Renal pelvis (tissue), 4 donors: ENCODE data around the gene DNMT3A. TPM values are rescaled to one million over a fixed set of nuclear protein-coding genes. Genes with fewer than 3 reads are reported as not detected.
A peak's percentile ranks its signal among the peaks of the same experiment; 100 is the strongest.
"Not testable (repeated sequence)": the region's sequence is repeated elsewhere in the genome, so short reads cannot be mapped to it uniquely, and the experiment has no call there.

ENCODE experiments used
- DNase-seq: peaks from one replicate; pipeline ENCODE4 v3.0.0-alpha.2; 2013
- polyA plus RNA-seq, 3 donors: library from polyadenylated mRNA; unstranded; fragments of 120-200 nt; gene quantifications; one replicate each; pipeline ENCODE4 v1.2.1, GENCODE V29; 2013; ENCODE audit not compliant: insufficient read length in 3 of 3

Gene DNMT3A
- polyA plus RNA-seq, 3 donors, result 82.8 to 101 (median 95.6) TPM

GRCh38 chr2:25286723-25287483 lies 54.8 kb downstream of the DNMT3A start:
- no peak for DNase-seq

GRCh38 chr2:25286025-25286400 lies 55.7 kb downstream of the DNMT3A start:
- DNase-seq, result no peak

- DNase-seq, result no peak
These were observed 56.3 kb downstream of the DNMT3A start for GRCh38 chr2:25285265-25286024.

GRCh38 chr2:25284756-25285155 lies 57.0 kb downstream of the DNMT3A start:
- no peak for DNase-seq

GRCh38 chr2:25283921-25284320 lies 57.8 kb downstream of the DNMT3A start:
- DNase-seq, result no peak

- DNase-seq, result no peak
These were observed 59.8 kb downstream of the DNMT3A start for GRCh38 chr2:25281941-25282340.

- DNase-seq, result no peak
These were observed 60.2 kb downstream of the DNMT3A start for GRCh38 chr2:25281522-25281921.

GRCh38 chr2:25280051-25280687 lies 61.6 kb downstream of the DNMT3A start:
- no peak for DNase-seq

GRCh38 chr2:25279091-25279651 lies 62.6 kb downstream of the DNMT3A start:
- DNase-seq, result no peak

GRCh38 chr2:25276569-25277465 lies 64.9 kb downstream of the DNMT3A start:
- DNase-seq, result peak; percentile 79

- DNase-seq, result no peak
These were observed 66.2 kb downstream of the DNMT3A start for GRCh38 chr2:25275575-25275965.

GRCh38 chr2:25274868-25275574 lies 66.7 kb downstream of the DNMT3A start:
- DNase-seq, result no peak

GRCh38 chr2:25273985-25274535 lies 67.7 kb downstream of the DNMT3A start:
- DNase-seq, result no peak

- not testable (repeated sequence) for DNase-seq
These were observed 69.0 kb downstream of the DNMT3A start for GRCh38 chr2:25272705-25273104.

GRCh38 chr2:25270061-25270460 lies 71.7 kb downstream of the DNMT3A start:
- no peak for DNase-seq

- no peak for DNase-seq
These were observed 72.5 kb downstream of the DNMT3A start for GRCh38 chr2:25269233-25269632.

GRCh38 chr2:25268139-25268538 lies 73.6 kb downstream of the DNMT3A start:
- DNase-seq, result no peak

- DNase-seq, result no peak
These were observed 75.3 kb downstream of the DNMT3A start for GRCh38 chr2:25266399-25266798.

- DNase-seq, result no peak
These were observed 75.9 kb downstream of the DNMT3A start for GRCh38 chr2:25265802-25266201.

- no peak for DNase-seq
These were observed 76.7 kb downstream of the DNMT3A start for GRCh38 chr2:25265001-25265400.

GRCh38 chr2:25262288-25262687 lies 79.4 kb downstream of the DNMT3A start:
- no peak for DNase-seq
